Endothelial cell of umbilical vein (primary cell): ENCODE results near the gene SRSF9.

Experiments used
- CTCF ChIP-seq, 2 donors: IDR thresholded peaks; 1 replicate in 1 of 2; 2 replicates in 1 of 2; pipeline ENCODE4 v1.5.1; 2011; ENCODE audit warnings: low read length in 2 of 2, mild to moderate bottlenecking in 2 of 2, moderate library complexity in 2 of 2, control low read depth in 1 of 2, inconsistent platforms in 1 of 2, low read depth in 1 of 2; ENCODE audit not compliant: insufficient read depth in 1 of 2; ENCODE audit errors: extremely low read depth in 1 of 2
- EZH2 ChIP-seq: IDR thresholded peaks from 2 replicates; pipeline ENCODE4 v1.6.1; 2012; ENCODE audit warnings: borderline replicate concordance, low read depth, mild to moderate bottlenecking, moderate library complexity, low read length, inconsistent platforms; ENCODE audit not compliant: severe bottlenecking
- FOS ChIP-seq: IDR thresholded peaks from 2 replicates; pipeline ENCODE4 v1.6.1; 2011; ENCODE audit warnings: mild to moderate bottlenecking, low read length, moderate library complexity, borderline replicate concordance; ENCODE audit not compliant: insufficient read depth
- GATA2 ChIP-seq: IDR thresholded peaks from 2 replicates; pipeline ENCODE4 v1.7.0; 2011; ENCODE audit warnings: low read depth, mild to moderate bottlenecking, moderate library complexity, mixed read lengths, low read length; ENCODE audit not compliant: insufficient read length, insufficient read depth
- JUN ChIP-seq: IDR thresholded peaks from 2 replicates; pipeline ENCODE4 v1.6.1; 2011; ENCODE audit warnings: borderline replicate concordance, low read depth; ENCODE audit not compliant: insufficient read length, insufficient read depth
- MAX ChIP-seq: IDR thresholded peaks from 2 replicates; pipeline ENCODE4 v1.6.1; 2011; ENCODE audit not compliant: insufficient read depth, insufficient read length
- POLR2A ChIP-seq: IDR thresholded peaks from 2 replicates; pipeline ENCODE4 v1.6.1; 2012; ENCODE audit warnings: low read depth, mild to moderate bottlenecking, control low read depth, low read length
- POLR2AphosphoS5 ChIP-seq: IDR thresholded peaks from 2 replicates; pipeline ENCODE4 v1.6.1; 2012; ENCODE audit warnings: low read depth, mild to moderate bottlenecking, control low read depth, low read length, moderate library complexity; ENCODE audit not compliant: insufficient read depth

GRCh38 chr12:120473807-120474615 is 4.5 kb upstream of the SRSF9 start:
- TF ChIP-seq CTCF (IDR thresholded peaks at IDR 0.05; ENCODE audit: extremely low read depth in 1 of 2, insufficient read depth in 1 of 2, low read depth in 1 of 2, low read length in 2 of 2) (no peak), EZH2 (no peak), POLR2A (no peak), POLR2AphosphoS5 (no peak), MAX (no peak), JUN (no peak), GATA2 (no peak), FOS (no peak)
